HK-2 (cell line): ENCODE measurements around the gene SNX22.

Source experiments
- DNase-seq: peaks from one replicate; pipeline ENCODE4 v3.0.0-alpha.2; 2018; ENCODE audit not compliant: unreplicated experiment

Gene SNX22

DNA sequence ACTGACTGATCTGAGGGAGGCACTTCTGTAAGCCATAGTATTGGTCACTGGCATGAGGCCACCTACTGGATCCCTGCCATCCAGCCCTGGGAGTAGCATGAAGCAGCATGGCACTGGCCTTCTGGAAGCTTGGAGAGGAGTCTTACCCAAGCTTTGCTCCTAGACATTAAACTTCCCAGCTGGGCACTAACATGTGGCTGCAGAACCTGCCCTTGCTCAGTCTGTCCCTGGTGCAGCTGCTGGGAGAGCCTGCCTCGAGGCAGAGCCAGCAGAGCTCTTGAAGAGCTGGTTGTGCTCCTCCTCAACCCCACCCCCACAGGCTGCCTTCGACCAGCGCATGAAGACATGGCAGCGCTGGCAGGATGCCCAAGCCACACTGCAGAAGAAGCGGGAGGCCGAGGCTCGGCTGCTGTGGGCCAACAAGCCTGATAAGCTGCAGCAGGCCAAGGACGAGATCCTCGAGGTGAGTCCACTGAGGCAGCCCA, 17.1 kb upstream of the SNX22 start:
- DNase-seq = no peak

GRCh38 chr15:64136347-64136746, 15.2 kb upstream of the SNX22 start:
- no peak for DNase-seq

DNA sequence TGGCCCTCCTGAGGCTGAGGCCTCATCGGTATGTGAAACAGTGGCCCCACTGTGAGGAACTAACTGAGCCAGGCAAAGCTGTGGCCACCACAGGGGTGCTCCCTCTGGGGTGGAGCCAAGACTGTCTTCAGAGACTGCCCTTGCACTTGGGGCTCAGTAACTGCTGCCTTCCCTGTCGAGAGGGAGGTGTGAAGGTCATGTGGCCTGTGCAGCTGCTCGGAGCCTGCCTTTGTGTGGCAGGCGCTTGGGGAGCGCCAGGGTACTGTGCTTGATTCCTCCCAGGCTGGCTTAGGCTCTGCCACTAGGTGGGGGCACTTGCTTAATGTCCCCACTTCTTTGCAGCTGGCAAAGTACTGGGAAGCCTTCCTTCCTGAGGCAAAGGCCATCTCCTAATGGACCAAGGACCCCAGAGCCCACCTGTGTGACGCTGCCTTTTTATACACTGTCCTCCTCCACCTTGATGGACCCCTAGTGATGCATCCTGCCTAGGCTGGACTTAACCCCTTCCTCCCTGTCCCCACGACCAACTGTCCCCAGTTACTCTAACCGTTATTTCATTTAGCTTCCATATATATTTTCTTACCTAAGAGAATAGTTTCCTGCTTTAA, 14.2 kb upstream of the SNX22 start:
- DNase-seq = no peak

DNA sequence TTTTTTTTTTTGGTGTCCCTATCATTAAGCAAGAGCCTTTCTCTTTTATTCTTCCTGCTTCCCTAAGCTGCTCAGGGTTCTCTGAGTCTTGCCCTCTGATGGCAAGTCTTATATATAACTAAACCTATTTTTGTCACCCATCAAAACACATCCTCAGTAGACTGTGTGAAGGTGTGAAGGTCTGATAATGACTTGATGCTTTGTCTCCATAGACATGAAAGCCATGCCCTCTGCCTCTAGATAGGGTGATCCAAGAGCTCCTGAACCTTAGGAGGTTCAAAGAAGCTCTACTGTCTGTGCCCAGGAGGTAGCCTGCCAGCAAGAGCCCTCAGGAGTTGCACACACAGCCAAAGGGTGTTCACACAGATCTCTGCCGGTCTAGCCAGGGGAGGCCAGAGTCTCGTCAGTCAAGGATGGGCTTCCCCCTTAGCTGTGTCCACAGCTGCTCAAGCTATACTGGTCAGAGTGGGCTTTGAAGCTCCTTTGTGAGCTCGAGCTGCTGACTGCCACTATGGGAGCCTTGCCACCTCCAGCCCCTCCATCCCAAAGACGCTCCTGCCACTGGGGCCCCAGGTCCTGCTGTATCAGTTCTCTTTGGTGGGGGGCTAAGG, 13.1 kb upstream of the SNX22 start:
- no peak for DNase-seq

GRCh38 chr15:64141798-64142512, 9.6 kb upstream of the SNX22 start:
- DNase-seq = no peak

DNA sequence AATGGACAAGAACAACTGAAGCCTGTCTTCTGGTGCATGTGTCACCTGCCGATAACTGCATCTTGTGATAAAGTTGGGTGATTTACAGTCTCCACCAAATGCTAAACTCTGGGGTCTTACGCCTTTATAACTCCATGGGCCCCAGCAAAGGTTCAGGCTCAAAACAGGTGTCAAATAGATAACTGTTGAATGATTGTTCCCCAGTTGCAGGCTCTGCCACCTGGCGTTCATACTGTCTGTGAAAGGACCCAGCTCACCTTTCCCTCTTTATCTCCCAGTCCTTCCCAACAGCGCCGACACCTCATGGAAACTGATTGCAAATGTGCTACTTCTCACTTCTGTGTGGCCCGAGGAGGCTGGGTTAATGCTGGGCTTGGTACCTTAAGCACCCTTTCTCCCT, 8.3 kb upstream of the SNX22 start:
- DNase-seq = no peak

GRCh38 chr15:64144192-64144564, 7.4 kb upstream of the SNX22 start:
- no peak for DNase-seq

GRCh38 chr15:64144565-64145281, 6.8 kb upstream of the SNX22 start:
- DNase-seq = no peak

DNA sequence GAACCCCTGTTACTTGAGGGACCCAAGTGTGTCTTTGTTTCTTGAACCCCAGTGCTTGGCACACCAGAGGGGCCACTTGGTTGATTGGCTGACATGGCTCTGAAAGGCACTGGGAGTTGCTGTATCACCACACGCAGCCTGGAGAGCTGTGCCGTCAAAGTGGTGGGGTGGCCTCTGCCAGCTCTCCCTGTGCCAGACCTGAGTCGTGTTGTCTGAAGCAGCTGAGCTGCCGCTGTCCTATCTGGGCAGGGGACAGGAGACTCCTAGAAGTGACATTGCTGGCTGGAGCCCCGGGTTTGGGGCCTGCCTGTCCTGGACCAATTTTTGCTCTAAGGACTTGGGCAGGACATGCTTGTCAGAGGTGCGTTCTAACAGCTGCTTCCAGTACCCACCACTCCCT, 5.5 kb upstream of the SNX22 start:
- DNase-seq = no peak

- DNase-seq = no peak
Measured at GRCh38 chr15:64146520-64146884, 5.0 kb upstream of the SNX22 start.

GRCh38 chr15:64146885-64147681, 4.4 kb upstream of the SNX22 start:
- DNase-seq = no peak

DNA sequence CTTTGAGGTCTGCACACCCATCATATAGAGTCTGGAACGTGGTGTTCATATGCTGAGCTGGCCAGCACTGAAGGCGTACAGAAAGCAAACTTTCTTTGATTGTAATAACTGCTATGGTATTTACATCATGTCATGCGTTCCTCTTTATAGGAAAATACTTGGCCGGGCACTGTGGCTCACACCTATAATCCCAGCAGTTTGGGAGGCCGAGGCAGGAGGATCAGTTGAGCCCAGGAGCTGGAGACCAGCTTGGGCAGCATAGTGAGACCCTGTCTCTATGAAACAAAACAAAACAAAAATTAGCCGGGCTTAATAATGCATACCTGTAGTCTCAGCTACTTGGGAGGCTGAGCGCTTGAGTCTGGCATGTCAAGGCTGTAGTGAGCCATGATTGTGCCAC, 3.4 kb upstream of the SNX22 start:
- DNase-seq = no peak

GRCh38 chr15:64148581-64148980, 3.0 kb upstream of the SNX22 start:
- DNase-seq = no peak

GRCh38 chr15:64149424-64149823, 2.1 kb upstream of the SNX22 start:
- no peak for DNase-seq

DNA sequence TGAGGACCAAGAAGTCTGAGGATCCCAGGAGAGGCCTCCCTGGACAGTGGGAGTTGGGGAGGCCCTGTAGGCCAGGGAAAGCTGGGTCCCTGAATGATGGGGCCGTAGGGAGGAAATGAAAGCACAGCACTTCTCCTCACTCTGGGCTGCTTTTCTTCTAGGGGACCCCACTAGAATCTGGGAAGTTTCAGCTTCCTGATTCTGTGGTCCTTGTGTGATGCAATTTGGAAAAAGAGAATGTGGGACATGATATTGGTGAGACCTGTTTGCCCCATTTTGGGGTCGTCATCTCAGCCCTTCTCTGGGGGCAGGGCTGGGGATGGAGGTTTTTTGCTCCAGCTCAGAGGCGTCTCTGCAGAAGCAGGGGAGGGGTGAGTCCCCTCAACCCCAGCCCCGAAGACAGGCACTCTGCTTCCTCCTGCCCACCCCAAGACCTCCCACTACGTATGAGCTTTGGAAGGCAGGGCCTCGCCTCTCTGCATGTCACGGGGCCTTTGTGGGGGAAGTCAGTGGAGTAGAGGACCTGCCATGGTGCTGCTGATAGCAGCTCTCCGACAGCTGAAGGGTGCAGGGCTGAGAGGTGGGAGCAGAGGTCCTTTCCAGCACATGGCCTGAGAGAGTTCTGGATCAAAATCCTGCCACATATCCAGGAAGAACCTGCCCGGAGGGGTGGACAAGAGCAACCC, 1.5 kb upstream of the SNX22 start:
- no peak for DNase-seq

DNA sequence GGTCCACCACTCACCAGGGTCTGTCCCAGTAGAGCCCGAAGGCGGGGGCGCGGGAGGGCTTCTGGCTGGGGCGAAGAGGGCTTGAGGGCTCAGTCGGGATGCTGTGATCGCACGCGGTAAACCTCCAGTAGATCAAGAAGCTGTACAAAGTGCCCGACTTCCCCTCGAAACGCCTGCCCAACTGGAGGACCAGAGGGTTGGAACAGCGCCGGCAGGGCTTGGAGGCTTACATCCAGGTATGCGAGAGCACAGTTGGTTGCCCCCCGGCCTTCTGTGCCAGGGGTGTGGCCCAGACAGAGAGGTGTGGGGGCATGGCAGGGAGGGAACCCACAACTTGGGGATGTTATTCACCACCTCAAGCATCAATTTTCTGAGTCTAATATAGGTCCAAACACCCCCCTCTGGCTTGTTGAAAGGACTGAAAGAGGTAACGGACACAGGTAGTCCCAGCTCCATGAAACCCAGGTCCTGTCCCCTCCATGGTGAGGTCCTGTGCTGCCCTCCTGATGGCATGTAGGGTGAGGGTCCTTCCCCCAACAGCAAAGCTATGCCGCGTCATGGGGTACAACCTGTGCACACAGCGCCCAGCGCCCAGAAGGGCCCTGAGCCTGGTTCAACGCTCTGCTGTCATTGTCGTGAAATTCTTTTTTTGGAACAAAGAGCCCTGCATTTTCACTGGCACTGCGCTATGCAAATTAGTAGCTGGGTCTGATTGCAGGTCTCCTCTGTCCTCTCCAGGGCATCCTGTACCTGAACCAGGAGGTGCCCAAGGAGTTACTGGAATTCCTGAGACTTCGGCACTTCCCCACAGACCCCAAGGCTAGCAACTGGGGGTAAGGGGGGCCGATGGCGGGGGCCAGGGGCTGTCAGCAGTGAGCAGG, 1.2 kb downstream of the SNX22 start:
- no peak for DNase-seq

DNA sequence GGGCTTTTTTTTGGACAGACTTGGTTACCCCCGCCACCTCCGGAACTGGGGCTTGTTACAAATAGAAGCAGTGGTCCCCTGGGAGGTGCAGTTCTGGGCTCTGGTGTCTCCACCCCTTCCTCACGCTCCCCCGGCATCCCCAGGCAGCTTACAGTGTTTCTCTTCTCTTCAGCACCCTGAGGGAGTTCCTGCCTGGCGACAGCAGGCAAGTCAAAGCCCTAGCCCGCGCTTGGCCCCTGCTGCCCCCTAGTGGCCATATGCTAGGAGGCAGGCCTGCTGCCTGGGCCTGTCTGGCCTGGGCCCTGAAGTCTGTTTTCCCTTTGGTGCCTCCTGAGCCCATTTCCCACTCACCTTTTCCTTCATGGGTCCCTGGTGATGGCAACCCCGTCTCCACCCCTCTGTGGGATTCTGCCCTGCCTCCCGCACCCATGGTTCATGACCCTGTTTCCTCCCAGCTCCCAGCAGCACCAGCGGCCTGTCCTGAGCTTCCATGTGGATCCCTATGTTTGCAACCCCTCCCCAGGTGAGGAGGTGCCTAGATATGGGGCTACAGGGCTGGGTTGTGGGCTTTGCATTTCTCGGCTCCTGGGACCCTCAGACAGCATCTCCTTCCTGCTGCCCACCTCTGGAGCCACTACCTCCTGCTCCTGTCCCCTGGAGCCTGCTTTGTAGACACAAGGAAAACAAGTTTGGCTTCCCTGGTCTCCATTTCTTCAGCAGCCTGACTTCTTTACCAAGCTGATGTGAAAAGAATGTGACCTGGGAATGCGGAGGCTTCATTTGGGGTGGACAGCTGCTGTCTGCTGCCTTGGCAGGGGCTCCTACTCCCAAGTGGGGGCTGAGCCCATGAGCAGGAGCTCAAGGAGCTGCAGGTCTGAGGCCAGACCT, 2.2 kb downstream of the SNX22 start:
- DNase-seq = peak; percentile 83

DNA sequence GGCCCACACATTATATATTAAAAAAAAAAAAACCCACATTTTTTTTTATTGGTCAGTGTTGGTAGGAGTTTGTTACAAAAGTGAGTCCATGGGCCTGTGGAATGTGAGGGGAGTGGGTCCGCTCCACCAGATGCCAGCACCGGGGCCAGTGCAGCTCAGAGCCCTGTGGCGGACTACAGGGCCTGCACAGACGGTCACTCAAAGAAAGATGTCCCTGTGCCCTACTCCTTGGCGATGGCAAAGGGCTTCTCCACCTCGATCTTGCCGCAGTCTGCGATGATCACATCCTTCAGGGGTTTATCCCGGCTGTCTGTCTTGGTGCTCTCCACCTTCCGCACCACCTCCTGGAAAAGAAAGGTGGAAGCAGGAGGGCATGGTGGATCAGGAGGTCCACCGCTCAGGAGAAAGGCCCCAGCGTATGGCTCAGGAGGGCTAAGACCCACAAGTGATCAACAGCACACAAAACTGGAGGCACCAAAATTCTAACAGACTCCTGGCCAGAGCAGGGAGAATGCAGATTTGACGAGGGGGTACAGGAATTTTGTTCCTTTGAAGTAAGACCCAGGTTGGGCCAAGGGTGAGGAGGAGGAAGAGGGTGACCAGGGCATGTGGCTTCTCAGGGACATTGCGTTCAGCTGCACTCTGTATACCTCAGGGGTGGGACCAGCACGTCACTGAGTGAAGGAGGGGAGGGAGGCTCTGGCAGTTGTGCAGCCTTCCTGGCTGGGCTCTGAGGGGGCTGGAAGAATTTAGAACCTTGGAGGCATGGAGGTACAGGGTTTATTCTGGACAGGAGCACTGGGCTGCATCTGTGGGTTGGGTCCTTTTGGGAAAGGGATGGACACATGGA, 4.5 kb downstream of the SNX22 start:
- no peak for DNase-seq
